Stimulated activated CD8-positive, alpha-beta memory T cell treated with anti-CD3 and anti-CD28 coated beads, Interleukin-4, amount 100 ng/mL, for 48 hours (primary cell): ENCODE measurements around the gene RPS29.
A peak's percentile ranks its signal among the peaks of the same experiment; 100 is the strongest.
"Not testable (repeated sequence)": the region's sequence is repeated elsewhere in the genome, so short reads cannot be mapped to it uniquely, and the experiment has no call there.

ENCODE experiments used
- DNase-seq: peaks from one replicate; pipeline ENCODE4 v3.0.0-alpha.2; 2020

Gene RPS29

GRCh38 chr14:49585803-49586672 is at the start of gene RPS29:
Gene RPS29 (minus strand): TSS chr14:49586380. CDS start chr14:49586346, 34 bp downstream.
- DNase-seq, result peak; percentile 98

- DNase-seq, result peak; percentile 66
Measured at GRCh38 chr14:49634547-49635334, 48.6 kb upstream of the RPS29 start, which contains the start of gene DNAAF2. Gene DNAAF2 (minus strand): TSS chr14:49635244. CDS start chr14:49635149, 95 bp downstream.

- DNase-seq, result peak; percentile 96
Measured at GRCh38 chr14:49633640-49634546, 47.7 kb upstream of the RPS29 start.

- no peak for DNase-seq
Measured at GRCh38 chr14:49623941-49624839, 38.0 kb upstream of the RPS29 start.

- DNase-seq, result no peak
Measured at GRCh38 chr14:49623387-49623786, 37.2 kb upstream of the RPS29 start.

GRCh38 chr14:49622022-49622607 is 35.9 kb upstream of the RPS29 start:
- no peak for DNase-seq

- DNase-seq, result peak; percentile 71
Measured at GRCh38 chr14:49621114-49621881, 35.1 kb upstream of the RPS29 start.

- DNase-seq, result peak; percentile 97
Measured at GRCh38 chr14:49620182-49621113, 34.3 kb upstream of the RPS29 start, which contains the start of the genes MGAT2 and RPL36AL. Gene MGAT2 (plus strand): TSS chr14:49620799. CDS start chr14:49621269, 470 bp downstream. Gene RPL36AL (minus strand): TSS chr14:49620626. CDS start chr14:49619104, 1,522 bp downstream.

- no peak for DNase-seq
Measured at GRCh38 chr14:49619730-49620129, 33.5 kb upstream of the RPS29 start.

- DNase-seq, result not testable (repeated sequence)
Measured at GRCh38 chr14:49619273-49619672, 33.1 kb upstream of the RPS29 start.

- no peak for DNase-seq
Measured at GRCh38 chr14:49617852-49618519, 31.8 kb upstream of the RPS29 start.

- no peak for DNase-seq
Measured at GRCh38 chr14:49615776-49616175, 29.6 kb upstream of the RPS29 start.

- DNase-seq, result no peak
Measured at GRCh38 chr14:49614196-49614595, 28.0 kb upstream of the RPS29 start.

GRCh38 chr14:49612671-49613070 is 26.5 kb upstream of the RPS29 start:
- DNase-seq, result no peak

- DNase-seq, result no peak
Measured at GRCh38 chr14:49612251-49612650, 26.1 kb upstream of the RPS29 start.

- DNase-seq, result no peak
Measured at GRCh38 chr14:49607583-49607982, 21.4 kb upstream of the RPS29 start.

- peak; percentile 93 for DNase-seq
Measured at GRCh38 chr14:49598485-49599300, 12.5 kb upstream of the RPS29 start, which contains the start of gene LRR1. Gene LRR1 (plus strand): TSS chr14:49598940. CDS start chr14:49599021, 81 bp downstream.

GRCh38 chr14:49598189-49598484 is 12.0 kb upstream of the RPS29 start:
- no peak for DNase-seq
